K562 treated with DMSO at 1 percent for 24 hours (cell line): ENCODE measurements around the gene RBM11. TPM values are rescaled to one million over a fixed set of nuclear protein-coding genes. Genes with fewer than 3 reads are reported as not detected.

ENCODE experiments used
- total RNA-seq: library from RNA; unstranded; fragments of 300-600 nt; gene quantifications from 2 replicates; pipeline ENCODE4 v1.2.3, GENCODE V29; 2022; ENCODE audit warnings: low read depth; ENCODE audit not compliant: insufficient read depth

RBM11 gene
- total RNA-seq = 2.2 and 3.2 TPM in 2 replicates

GRCh38 chr21:14215971-14216641 is at the start of gene RBM11:
TSS of gene RBM11 (plus strand) at chr21:14216157. CDS start at chr21:14216187, 30 bp downstream.

GRCh38 chr21:14210738-14211137 is 5.2 kb upstream of the RBM11 start, which contains the start of gene LIPI:
TSS of gene LIPI (minus strand) at chr21:14210955. CDS start at chr21:14210845, 110 bp downstream.

Other genes starting within 250 kb of the RBM11 start
- not detected in 2 replicates for gene LIPI, start 5.2 kb upstream of the RBM11 start, total RNA-seq
- 18.7 and 22.2 TPM in 2 replicates for gene HSPA13, start 167.0 kb downstream of the RBM11 start, total RNA-seq